PC-9 (cell line): ENCODE measurements around the gene DPYSL4. TPM values are rescaled to one million over a fixed set of nuclear protein-coding genes. Genes with fewer than 3 reads are reported as not detected.

ENCODE experiments used
- BruUV-seq: library from RNA; stranded (reverse); fragments of 400-500 nt; replicated peaks from 2 replicates; lab custom pipeline; 2021; lab: Mats Ljungman, UMichigan
- CTCF ChIA-PET: fragments of 300-600 bp; sonication (Branson Sonifier 250); formaldehyde crosslinking; loops from one replicate; lab custom pipeline; 2022; ENCODE audit warnings: antibody characterized with exemption; lab: Charles Lee
- POLR2A ChIA-PET: fragments of 300-600 bp; sonication (Branson Sonifier 250); formaldehyde crosslinking; loops from one replicate; lab custom pipeline; 2022; ENCODE audit warnings: antibody characterized with exemption; ENCODE audit not compliant: unreplicated experiment; lab: Charles Lee
- DNase-seq, 2 experiments: peaks; one replicate each; pipeline versions ENCODE4 v3.0.0 to v3.0.0-alpha.2; 2015 to 2022; ENCODE audit warnings: mixed read lengths in 1 of 2
- H2AFZ ChIP-seq: fragments of 200-600 bp; sonication (generic); 2 replicates; pipeline ENCODE4 v1.8.1; 2017; ENCODE audit warnings: antibody characterized with exemption
- H3F3A ChIP-seq: fragments of 200-600 bp; sonication (generic); 2 replicates; pipeline ENCODE4 v1.8.1; 2017; ENCODE audit warnings: antibody characterized with exemption, mild to moderate bottlenecking, low read depth; ENCODE audit not compliant: insufficient read depth
- H3K27ac ChIP-seq: fragments of 200-600 bp; sonication (generic); 2 replicates; pipeline ENCODE4 v1.6.1; 2016; ENCODE audit warnings: mixed run types
- H3K27me3 ChIP-seq: fragments of 200-600 bp; sonication (generic); 2 replicates; pipeline ENCODE4 v1.6.1; 2016; ENCODE audit warnings: low read depth, mixed run types; ENCODE audit not compliant: insufficient read depth
- H3K36me3 ChIP-seq: fragments of 200-600 bp; sonication (generic); 2 replicates; pipeline ENCODE4 v1.6.1; 2016; ENCODE audit warnings: low read depth, mixed run types
- H3K4me1 ChIP-seq: fragments of 200-600 bp; sonication (generic); replicated peaks from 2 replicates; pipeline ENCODE4 v1.6.1; 2016; ENCODE audit warnings: mixed run types; ENCODE audit not compliant: insufficient read depth
- H3K4me2 ChIP-seq: fragments of 200-600 bp; sonication (generic); 2 replicates; pipeline ENCODE4 v1.6.1; 2017; ENCODE audit warnings: mixed run types
- H3K4me3 ChIP-seq: fragments of 200-600 bp; sonication (generic); 2 replicates; pipeline ENCODE4 v1.6.1; 2016; ENCODE audit warnings: mixed run types
- H3K79me2 ChIP-seq: fragments of 200-600 bp; sonication (generic); 2 replicates; pipeline ENCODE4 v1.6.1; 2017; ENCODE audit warnings: low read depth, mixed run types
- H3K9me2 ChIP-seq: fragments of 200-600 bp; sonication (generic); 2 replicates; pipeline ENCODE4 v1.8.1; 2017; ENCODE audit warnings: mild to moderate bottlenecking; ENCODE audit not compliant: insufficient read depth
- H3K9me3 ChIP-seq: fragments of 200-600 bp; sonication (generic); 2 replicates; pipeline ENCODE4 v1.8.1; 2016; ENCODE audit warnings: low read depth; ENCODE audit not compliant: insufficient read depth
- H4K20me1 ChIP-seq: fragments of 200-600 bp; sonication (generic); 2 replicates; pipeline ENCODE4 v1.8.1; 2017; ENCODE audit not compliant: insufficient read depth
- CTCF ChIP-seq: fragments of 200-600 bp; sonication (generic); conservative IDR thresholded peaks from 2 replicates; pipeline ENCODE4 v1.6.1; 2017; ENCODE audit warnings: mixed run types, antibody characterized with exemption, mild to moderate bottlenecking, moderate library complexity
- EZH2 ChIP-seq: fragments of 200-600 bp; sonication (generic); IDR thresholded peaks from 2 replicates; pipeline ENCODE4 v1.8.0; 2017; ENCODE audit warnings: antibody characterized with exemption, low read depth
- intact Hi-C: fragments of 100-400 bp; cut with micrococcal nuclease; formaldehyde crosslinking; loops from one replicate; pipeline ENCODE4 v1.10.0; 2022; ENCODE audit not compliant: unreplicated experiment
- total RNA-seq: library from RNA; stranded (reverse); gene quantifications from 2 replicates; pipeline ENCODE4 v1.2.3, GENCODE V29; 2021

DPYSL4 gene
- total RNA-seq, 1 experiment from 2014 or later = 4.8 TPM

GRCh38 chr10:132138596-132138995 lies 48.2 kb upstream of the DPYSL4 start:
- Histone ChIP-seq H4K20me1 (no peaks in the 10 kb centered on the region), H3K27ac (no peak overlapping the region), H3K9me3 (no peaks in the 10 kb centered on the region), H3K36me3 (no peaks in the 10 kb centered on the region), H3K4me1 (no peaks in the 10 kb centered on the region), H3F3A (no peaks in the 10 kb centered on the region), H3K4me2 (no peak overlapping the region), H3K4me3 (no peak overlapping the region), H2AFZ (no peak overlapping the region), H3K79me2 (no peaks in the 10 kb centered on the region), H3K27me3 (no peaks in the 10 kb centered on the region), H3K9me2 (no peaks in the 10 kb centered on the region)
- no TSS peak for BruUV-seq
- intact Hi-C loops = no loop called here
- ChIA-PET CTCF (no interaction called here), POLR2A (no interaction called here)
- TF ChIP-seq CTCF = no peak
- no peak for TF ChIP-seq EZH2
- DNase-seq = no peak

GRCh38 chr10:132139526-132139925 lies 47.2 kb upstream of the DPYSL4 start:
- H3K9me2 ChIP-seq = no peaks in the 10 kb centered on the region
- TF ChIP-seq EZH2 = no peak
- no peak for TF ChIP-seq CTCF
- no TSS peak for BruUV-seq
- H3K4me3 ChIP-seq = no peak overlapping the region
- DNase-seq = no peak
- H3K4me2 ChIP-seq = no peak overlapping the region
- ChIA-PET POLR2A (no interaction called here), CTCF (no interaction called here)
- H3K79me2 ChIP-seq = no peaks in the 10 kb centered on the region
- no peaks in the 10 kb centered on the region for H3K27me3 ChIP-seq
- H3K9me3 ChIP-seq = no peaks in the 10 kb centered on the region
- no peak overlapping the region for H3K27ac ChIP-seq
- H4K20me1 ChIP-seq = no peaks in the 10 kb centered on the region
- no peaks in the 10 kb centered on the region for H3K4me1 ChIP-seq
- intact Hi-C loops = no loop called here
- H3F3A ChIP-seq = no peaks in the 10 kb centered on the region
- H3K36me3 ChIP-seq = no peaks in the 10 kb centered on the region
- no peak overlapping the region for H2AFZ ChIP-seq

GRCh38 chr10:132140167-132140925 lies 46.4 kb upstream of the DPYSL4 start:
- Histone ChIP-seq H3K4me1 (no peaks in the 10 kb centered on the region), H3K27ac (no peak overlapping the region), H3K4me2 (no peak overlapping the region), H3F3A (no peaks in the 10 kb centered on the region), H4K20me1 (no peaks in the 10 kb centered on the region), H3K4me3 (no peak overlapping the region), H3K9me3 (no peaks in the 10 kb centered on the region), H3K36me3 (no peaks in the 10 kb centered on the region), H2AFZ (no peak overlapping the region), H3K9me2 (no peaks in the 10 kb centered on the region), H3K79me2 (no peaks in the 10 kb centered on the region), H3K27me3 (no peaks in the 10 kb centered on the region)
- intact Hi-C loops = loop anchor here (10.0 kb wide), 1 partner anchor 116 kb away; no protein-coding TSS in a partner anchor
- no peak for DNase-seq
- BruUV-seq = no TSS peak
- ChIA-PET POLR2A (no interaction called here), CTCF (no interaction called here)
- TF ChIP-seq EZH2 (no peak), CTCF (no peak)
